K562 (cell line): ENCODE data around the gene RASGRP4. TPM values are rescaled to one million over a fixed set of nuclear protein-coding genes. Genes with fewer than 3 reads are reported as not detected.

Experiments
- BCL6 ChIP-seq: fragments of 250-450 bp; sonication (Bioruptor Pico); IDR thresholded peaks from 2 replicates; pipeline ENCODE4 v1.4.0; 2020
- CBX8 ChIP-seq: fragments of 200-600 bp; sonication (generic); IDR thresholded peaks from 2 replicates; pipeline ENCODE4 v1.6.1; 2012; ENCODE audit warnings: borderline replicate concordance, mixed run types, low read depth, mild to moderate bottlenecking, moderate library complexity, mixed read lengths, low read length, control low read depth, inconsistent platforms; ENCODE audit not compliant: poor library complexity, severe bottlenecking; ENCODE audit errors: extremely low read depth
- IRF2 ChIP-seq: sonication (generic); formaldehyde crosslinking; IDR thresholded peaks from 2 replicates; pipeline ENCODE4 v1.8.1; 2022; ENCODE audit warnings: mild to moderate bottlenecking, missing genetic modification reagents
- MYNN ChIP-seq, 2 experiments: sonication (generic); formaldehyde crosslinking in 1 of 2; IDR thresholded peaks; 2 replicates each; pipeline versions ENCODE4 v1.5.0 to v1.6.1; 2016 to 2020; ENCODE audit warnings: antibody characterized with exemption in 1 of 2, missing genetic modification reagents in 1 of 2
- NFATC3 ChIP-seq: fragments of 450-650 bp; IDR thresholded peaks from 2 replicates; pipeline ENCODE4 v1.6.1; 2017; ENCODE audit warnings: mild to moderate bottlenecking
- PCBP2 ChIP-seq: fragments of 200-400 bp; formaldehyde crosslinking; IDR thresholded peaks from 2 replicates; pipeline ENCODE4 v1.6.1; 2018; ENCODE audit warnings: low read length, low read depth, mild to moderate bottlenecking, moderate library complexity; ENCODE audit not compliant: poor library complexity, severe bottlenecking
- POLR2G ChIP-seq: fragments of 200-400 bp; formaldehyde crosslinking; IDR thresholded peaks from 2 replicates; pipeline ENCODE4 v1.6.1; 2017; ENCODE audit warnings: low read depth, mild to moderate bottlenecking, antibody characterized with exemption, low read length, moderate library complexity
- POLR3G ChIP-seq: IDR thresholded peaks from 2 replicates; pipeline ENCODE4 v1.6.1; 2011; ENCODE audit not compliant: insufficient read length, insufficient replicate concordance; ENCODE audit errors: extremely low read depth
- PYGO2 ChIP-seq: fragments of 450-650 bp; IDR thresholded peaks from 2 replicates; pipeline ENCODE4 v1.6.1; 2016; ENCODE audit warnings: mild to moderate bottlenecking, missing genetic modification characterization, moderate library complexity, missing compliant biosample characterization
- SMARCA5 ChIP-seq: fragments of 450-650 bp; IDR thresholded peaks from 2 replicates; pipeline ENCODE4 v1.6.1; 2016
- TSHZ1 ChIP-seq: fragments of 250-450 bp; sonication (Bioruptor Pico); IDR thresholded peaks from 2 replicates; pipeline ENCODE4 v1.4.0; 2020; ENCODE audit warnings: mild to moderate bottlenecking, moderate library complexity
- YY1 ChIP-seq, 3 experiments: IDR thresholded peaks; 2 replicates each; pipeline ENCODE4 v1.6.1; 2011; ENCODE audit warnings: low read length in 2 of 3, mild to moderate bottlenecking in 2 of 3, moderate library complexity in 2 of 3, borderline replicate concordance in 1 of 3, control low read depth in 1 of 3, low read depth in 1 of 3; ENCODE audit not compliant: insufficient read depth in 3 of 3, insufficient replicate concordance in 2 of 3, control insufficient read depth in 1 of 3, insufficient read length in 1 of 3; ENCODE audit errors: extremely low read depth in 1 of 3
- ZNF12 ChIP-seq: sonication (generic); formaldehyde crosslinking; IDR thresholded peaks from 2 replicates; pipeline ENCODE4 v1.4.0; 2020; ENCODE audit warnings: mild to moderate bottlenecking, missing genetic modification reagents
- ZNF121 ChIP-seq: sonication (generic); formaldehyde crosslinking; conservative IDR thresholded peaks from 2 replicates; pipeline ENCODE4 v1.8.0; 2022; ENCODE audit warnings: missing genetic modification reagents
- ZNF282 ChIP-seq: sonication (generic); formaldehyde crosslinking; IDR thresholded peaks from 2 replicates; pipeline ENCODE4 v1.8.1; 2023; ENCODE audit warnings: missing genetic modification reagents
- ZNF311 ChIP-seq: fragments of 250-450 bp; sonication (Bioruptor Pico); IDR thresholded peaks from 2 replicates; pipeline ENCODE4 v1.4.0; 2020; ENCODE audit warnings: mild to moderate bottlenecking, moderate library complexity
- ZNF449 ChIP-seq: fragments of 250-450 bp; sonication (Bioruptor Pico); IDR thresholded peaks from 2 replicates; pipeline ENCODE4 v1.8.0; 2022; ENCODE audit warnings: moderate library complexity, mild to moderate bottlenecking, inconsistent platforms
- ZNF586 ChIP-seq: fragments of 450-650 bp; formaldehyde crosslinking; conservative IDR thresholded peaks from 2 replicates; pipeline ENCODE4 v1.4.0; 2020; ENCODE audit warnings: mild to moderate bottlenecking, moderate library complexity
- polyA plus RNA-seq, 8 experiments: library from polyadenylated mRNA; depleted of rRNA in 4 of 8; stranded (reverse) in 5 of 8; unstranded in 3 of 8; fragments of >200 nt; fragmentation: Nextera tagmentation in 2 of 8; fragmentation: Illumina TruSeq in 1 of 8; extraction: Ambion mirVana in 2 of 8; extraction: Trizol in 1 of 8; gene quantifications; 2 replicates each; pipeline versions ENCODE4 v1.2.1 to v1.2.3, GENCODE V29; 2011 to 2014; ENCODE audit warnings: inconsistent platforms in 1 of 8, missing spikeins in 1 of 8
- total RNA-seq, 7 experiments: library from RNA; depleted of rRNA in 6 of 7; stranded (reverse); fragments of >200 nt in 6 of 7; fragmentation: Illumina TruSeq in 2 of 7; extraction: Trizol in 2 of 7; gene quantifications; 2 replicates each; pipeline versions ENCODE4 v1.2.1 to v1.2.3, GENCODE V29; 2011 to 2021; ENCODE audit warnings: low replicate concordance in 1 of 7
- TF ChIP-seq, protein P1 (sequence below), 3 experiments: IDR thresholded peaks in 2 of 3; conservative IDR thresholded peaks in 1 of 3; 2 replicates each; pipeline ENCODE4 v1.5.1; 2011 to 2012; ENCODE audit warnings: low read length in 3 of 3, mild to moderate bottlenecking in 3 of 3, control low read depth in 2 of 3, improper control_type of control experiment in 1 of 3, inconsistent platforms in 1 of 3, low read depth in 1 of 3, mixed read lengths in 1 of 3, moderate library complexity in 1 of 3; ENCODE audit not compliant: insufficient read depth in 2 of 3

The RASGRP4 gene
- total and polyA plus RNA-seq, 9 of the 15 experiments (the other 6 are each of a cell fraction or from before 2014, with no cell fraction given) = 0.39 to 4.6 (median 3.8) TPM

GRCh38 chr19:38452430-38453366 is 26.7 kb upstream of the RASGRP4 start (continued):
- TF ChIP-seq YY1 (IDR thresholded peaks at IDR 0.05; ENCODE audit: borderline replicate concordance in 1 of 3, control insufficient read depth in 1 of 3, extremely low read depth in 1 of 3, insufficient read depth in 3 of 3, insufficient read length in 1 of 3, insufficient replicate concordance in 2 of 3, low read depth in 1 of 3, low read length in 2 of 3) (peak in 2 of 3 experiments; percentile 5 to 57), BCL6 (CRISPR knock-in tag) (no peak), MYNN (IDR thresholded peaks at IDR 0.05) (0 out of 2 replicates have a peak, but pooled peaks have one; percentile 47), MYNN (CRISPR knock-in tag; IDR thresholded peaks at IDR 0.05) (no peak), ZNF586 (CRISPR knock-in tag) (no peak), ZNF121 (CRISPR knock-in tag) (no peak), POLR3G (no peak), NFATC3 (no peak), PCBP2 (no peak), CBX8 (no peak), PYGO2 (tag) (peak; percentile 50; the same call in 1 of the 2 replicates), IRF2 (no peak), POLR2G (peak; percentile 85), SMARCA5 (no peak), ZNF12 (CRISPR knock-in tag) (peak; percentile 66; the same call in 1 of the 2 replicates), ZNF311 (CRISPR knock-in tag) (no peak), ZNF449 (CRISPR knock-in tag) (0 out of 2 replicates have a peak, but pooled peaks have one; percentile 11), ZNF282 (CRISPR knock-in tag) (no peak), TSHZ1 (CRISPR knock-in tag) (peak; percentile 28; the same call in 1 of the 2 replicates)
- TF ChIP-seq, protein P1, sequence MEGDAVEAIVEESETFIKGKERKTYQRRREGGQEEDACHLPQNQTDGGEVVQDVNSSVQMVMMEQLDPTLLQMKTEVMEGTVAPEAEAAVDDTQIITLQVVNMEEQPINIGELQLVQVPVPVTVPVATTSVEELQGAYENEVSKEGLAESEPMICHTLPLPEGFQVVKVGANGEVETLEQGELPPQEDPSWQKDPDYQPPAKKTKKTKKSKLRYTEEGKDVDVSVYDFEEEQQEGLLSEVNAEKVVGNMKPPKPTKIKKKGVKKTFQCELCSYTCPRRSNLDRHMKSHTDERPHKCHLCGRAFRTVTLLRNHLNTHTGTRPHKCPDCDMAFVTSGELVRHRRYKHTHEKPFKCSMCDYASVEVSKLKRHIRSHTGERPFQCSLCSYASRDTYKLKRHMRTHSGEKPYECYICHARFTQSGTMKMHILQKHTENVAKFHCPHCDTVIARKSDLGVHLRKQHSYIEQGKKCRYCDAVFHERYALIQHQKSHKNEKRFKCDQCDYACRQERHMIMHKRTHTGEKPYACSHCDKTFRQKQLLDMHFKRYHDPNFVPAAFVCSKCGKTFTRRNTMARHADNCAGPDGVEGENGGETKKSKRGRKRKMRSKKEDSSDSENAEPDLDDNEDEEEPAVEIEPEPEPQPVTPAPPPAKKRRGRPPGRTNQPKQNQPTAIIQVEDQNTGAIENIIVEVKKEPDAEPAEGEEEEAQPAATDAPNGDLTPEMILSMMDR (IDR thresholded peaks at IDR 0.05 in 2 of 3, conservative IDR thresholded peaks at IDR 0.05 in 1 of 3; ENCODE audit: insufficient read depth in 2 of 3, low read depth in 1 of 3, low read length in 3 of 3) = peak in 2 of 3 experiments; percentile 2 to 9; a peak in 1 of 6 replicates
